Memory B cell (primary cell): ENCODE results near the gene BEND3.
"Not testable (repeated sequence)": the region's sequence is repeated elsewhere in the genome, so short reads cannot be mapped to it uniquely, and the experiment has no call there.

Source experiments
- ATAC-seq: fragments of 150-1000 bp; cut with Tn5 transposase; 2 replicates; pipeline ENCODE4 v1.10.0; 2021; ENCODE audit warnings: low read depth, mild to moderate bottlenecking, moderate library complexity
- DNase-seq, 2 donors: peaks; one replicate each; pipeline ENCODE4 v3.0.0; 2022; ENCODE audit warnings: low spot score in 2 of 2
- H3K27ac Mint-ChIP-seq: one replicate; pipeline ENCODE4 v1.8.0; 2022; ENCODE audit warnings: mild to moderate bottlenecking, moderate library complexity, mixed read lengths
- H3K27me3 Mint-ChIP-seq: one replicate; pipeline ENCODE4 v1.8.0; 2022; ENCODE audit warnings: mixed read lengths
- H3K36me3 Mint-ChIP-seq: one replicate; pipeline ENCODE4 v1.8.0; 2022; ENCODE audit warnings: mild to moderate bottlenecking, mixed read lengths
- H3K4me1 Mint-ChIP-seq: one replicate; pipeline ENCODE4 v1.8.0; 2022; ENCODE audit warnings: mixed read lengths
- H3K4me3 Mint-ChIP-seq: one replicate; pipeline ENCODE4 v1.8.0; 2022; ENCODE audit warnings: mild to moderate bottlenecking, moderate library complexity, mixed read lengths
- H3K9me3 Mint-ChIP-seq: one replicate; pipeline ENCODE4 v1.8.0; 2022; ENCODE audit warnings: mixed read lengths

The BEND3 gene

GRCh38 chr6:107114213-107114925 is 946 bp downstream of the BEND3 start:
- H3K4me3 Mint-ChIP-seq: peak overlapping the region; percentile 78

GRCh38 chr6:107110200-107110599 is 5.1 kb downstream of the BEND3 start:
- Mint-ChIP-seq H3K9me3 (no peaks in the 10 kb centered on the region), H3K27ac (peak overlapping the region; percentile 63), H3K4me3 (no peak overlapping the region), H3K27me3 (no peaks in the 10 kb centered on the region), H3K4me1 (no peaks in the 10 kb centered on the region), H3K36me3 (no peaks in the 10 kb centered on the region)
- DNase-seq (no peak), ATAC-seq (no peak)

More at GRCh38 chr6:107114213-107114925, 946 bp downstream of the BEND3 start:
- no peaks in the 10 kb centered on the region for H3K36me3 Mint-ChIP-seq
- no peaks in the 10 kb centered on the region for H3K9me3 Mint-ChIP-seq
- H3K4me1 Mint-ChIP-seq: peaks cover 3% of the 10 kb centered on the region
- ATAC-seq (peak; percentile 60), DNase-seq (peak; percentile 72 to 82)
- no peaks in the 10 kb centered on the region for H3K27me3 Mint-ChIP-seq
- H3K27ac Mint-ChIP-seq: peak overlapping the region; percentile 45

GRCh38 chr6:107108201-107108890 is 7.0 kb downstream of the BEND3 start:
- H3K4me1 Mint-ChIP-seq: no peaks in the 10 kb centered on the region
- no peaks in the 10 kb centered on the region for H3K36me3 Mint-ChIP-seq
- no peak overlapping the region for H3K4me3 Mint-ChIP-seq
- no peaks in the 10 kb centered on the region for H3K9me3 Mint-ChIP-seq
- H3K27ac Mint-ChIP-seq: no peak overlapping the region
- no peak for DNase-seq
- no peaks in the 10 kb centered on the region for H3K27me3 Mint-ChIP-seq
- ATAC-seq: no peak

GRCh38 chr6:107107791-107108190 is 7.5 kb downstream of the BEND3 start:
- no peak overlapping the region for H3K27ac Mint-ChIP-seq

GRCh38 chr6:107106165-107106564 is 9.2 kb downstream of the BEND3 start:
- ATAC-seq: no peak
- H3K4me3 Mint-ChIP-seq: no peak overlapping the region
- H3K9me3 Mint-ChIP-seq: no peaks in the 10 kb centered on the region
- H3K36me3 Mint-ChIP-seq: no peaks in the 10 kb centered on the region
- H3K27me3 Mint-ChIP-seq: no peaks in the 10 kb centered on the region
- DNase-seq: no peak
- H3K4me1 Mint-ChIP-seq: peaks cover 3% of the 10 kb centered on the region
- H3K27ac Mint-ChIP-seq: no peak overlapping the region

More at GRCh38 chr6:107107791-107108190, 7.5 kb downstream of the BEND3 start:
- DNase-seq (no peak), ATAC-seq (no peak)
- Mint-ChIP-seq H3K9me3 (no peaks in the 10 kb centered on the region), H3K4me3 (no peak overlapping the region), H3K27me3 (no peaks in the 10 kb centered on the region), H3K4me1 (no peaks in the 10 kb centered on the region), H3K36me3 (no peaks in the 10 kb centered on the region)

- H3K27me3 Mint-ChIP-seq: no peaks in the 10 kb centered on the region
- no peak overlapping the region for H3K27ac Mint-ChIP-seq
- H3K4me1 Mint-ChIP-seq: peaks cover 3% of the 10 kb centered on the region
- no peaks in the 10 kb centered on the region for H3K36me3 Mint-ChIP-seq
- no peak for DNase-seq
- H3K4me3 Mint-ChIP-seq: no peak overlapping the region
- no peaks in the 10 kb centered on the region for H3K9me3 Mint-ChIP-seq
- ATAC-seq: no peak
Observed at GRCh38 chr6:107105511-107106116, 9.7 kb downstream of the BEND3 start.

GRCh38 chr6:107103082-107103481 is 12.2 kb downstream of the BEND3 start:
- no peaks in the 10 kb centered on the region for H3K27me3 Mint-ChIP-seq
- H3K4me1 Mint-ChIP-seq: peaks cover 9% of the 10 kb centered on the region
- no peak overlapping the region for H3K27ac Mint-ChIP-seq
- H3K36me3 Mint-ChIP-seq: no peaks in the 10 kb centered on the region
- DNase-seq (no peak), ATAC-seq (no peak)
- no peak overlapping the region for H3K4me3 Mint-ChIP-seq
- H3K9me3 Mint-ChIP-seq: no peaks in the 10 kb centered on the region

GRCh38 chr6:107102414-107102805 is 12.9 kb downstream of the BEND3 start:
- Mint-ChIP-seq H3K4me3 (no peak overlapping the region), H3K4me1 (peaks cover 9% of the 10 kb centered on the region), H3K9me3 (no peaks in the 10 kb centered on the region), H3K27ac (no peak overlapping the region), H3K27me3 (no peaks in the 10 kb centered on the region), H3K36me3 (no peaks in the 10 kb centered on the region)
- ATAC-seq (no peak), DNase-seq (no peak)

- peaks cover 9% of the 10 kb centered on the region for H3K4me1 Mint-ChIP-seq
- H3K27me3 Mint-ChIP-seq: no peaks in the 10 kb centered on the region
- no peak for DNase-seq
- H3K27ac Mint-ChIP-seq: no peak overlapping the region
- no peaks in the 10 kb centered on the region for H3K36me3 Mint-ChIP-seq
- no peak overlapping the region for H3K4me3 Mint-ChIP-seq
- no peak for ATAC-seq
- H3K9me3 Mint-ChIP-seq: no peaks in the 10 kb centered on the region
Observed at GRCh38 chr6:107101686-107102413, 13.5 kb downstream of the BEND3 start.

- no peak for ATAC-seq
- H3K27me3 Mint-ChIP-seq: no peaks in the 10 kb centered on the region
- H3K36me3 Mint-ChIP-seq: no peaks in the 10 kb centered on the region
- peaks cover 9% of the 10 kb centered on the region for H3K4me1 Mint-ChIP-seq
- no peak for DNase-seq
- H3K9me3 Mint-ChIP-seq: no peaks in the 10 kb centered on the region
- no peak overlapping the region for H3K4me3 Mint-ChIP-seq
- no peak overlapping the region for H3K27ac Mint-ChIP-seq
Observed at GRCh38 chr6:107101211-107101610, 14.1 kb downstream of the BEND3 start.

GRCh38 chr6:107098436-107099307 is 16.6 kb downstream of the BEND3 start:
- no peak for DNase-seq
- Mint-ChIP-seq H3K9me3 (no peaks in the 10 kb centered on the region), H3K36me3 (peaks cover 4% of the 10 kb centered on the region), H3K27ac (no peak overlapping the region), H3K4me3 (no peak overlapping the region), H3K4me1 (peaks cover 9% of the 10 kb centered on the region), H3K27me3 (no peaks in the 10 kb centered on the region)
- ATAC-seq: no peak

GRCh38 chr6:107084459-107084858 is 30.9 kb downstream of the BEND3 start:
- H3K4me1 Mint-ChIP-seq, H3K27me3 Mint-ChIP-seq, DNase-seq, H3K4me3 Mint-ChIP-seq, ATAC-seq, H3K9me3 Mint-ChIP-seq, H3K27ac Mint-ChIP-seq: not testable (repeated sequence)
- peaks cover 17% of the 10 kb centered on the region for H3K36me3 Mint-ChIP-seq

- peaks cover 17% of the 10 kb centered on the region for H3K36me3 Mint-ChIP-seq
- peaks cover 3% of the 10 kb centered on the region for H3K4me1 Mint-ChIP-seq
- no peaks in the 10 kb centered on the region for H3K27me3 Mint-ChIP-seq
- H3K9me3 Mint-ChIP-seq: no peaks in the 10 kb centered on the region
- H3K4me3 Mint-ChIP-seq: no peak overlapping the region
- no peak overlapping the region for H3K27ac Mint-ChIP-seq
- DNase-seq: no peak
- no peak for ATAC-seq
Observed at GRCh38 chr6:107083921-107084320, 31.4 kb downstream of the BEND3 start.
